Testis (tissue), 2 donors: ENCODE measurements around the gene MAML2.

Experiments used
- CTCF ChIP-seq, 3 experiments: fragments of 450-650 bp in 2 of 3; fragments of 200-600 bp in 1 of 3; sonication (generic) in 1 of 3; IDR thresholded peaks; one replicate each; pipeline ENCODE4 v1.5.1; 2016 to 2019; ENCODE audit warnings: antibody characterized with exemption in 3 of 3, mild to moderate bottlenecking in 2 of 3, moderate library complexity in 1 of 3
- POLR2A ChIP-seq: fragments of 450-650 bp; IDR thresholded peaks from one replicate; pipeline ENCODE4 v1.6.1; 2017; ENCODE audit warnings: antibody characterized with exemption, mild to moderate bottlenecking, moderate library complexity

- TF ChIP-seq POLR2A (no peak), CTCF (IDR thresholded peaks at IDR 0.05) (no peak)
These were observed 173.7 kb downstream of the MAML2 start for GRCh38 chr11:96169250-96169649.
